HG03097 (cell line): ENCODE results near the gene ZC2HC1B.

Experiments
- ATAC-seq: cut with Tn5 transposase; IDR thresholded peaks from one replicate; pipeline ENCODE4 v1.9.1; 2021; ENCODE audit not compliant: unreplicated experiment, low FRiP score

The ZC2HC1B gene

GRCh38 chr6:143958839-143959399, 94.6 kb downstream of the ZC2HC1B start:
- ATAC-seq, result no peak

DNA sequence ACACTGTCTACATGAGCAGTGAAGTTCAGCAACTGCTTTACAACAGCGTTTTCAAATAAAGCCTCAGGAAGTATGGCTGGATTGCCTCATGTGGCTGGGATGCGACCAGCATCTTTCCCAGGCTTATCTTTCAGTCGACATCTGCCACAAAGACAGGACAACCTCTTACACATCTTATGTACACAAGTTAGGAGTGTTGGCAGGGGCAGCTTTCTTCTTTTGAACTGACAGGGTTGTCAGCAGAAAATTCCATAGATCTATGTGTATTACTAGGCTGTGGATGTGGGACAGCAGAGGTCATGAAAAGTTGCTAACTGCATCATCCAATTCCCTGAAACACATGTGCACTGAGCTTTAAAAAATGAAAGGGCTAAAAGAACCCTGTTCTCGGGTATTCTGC, 95.7 kb downstream of the ZC2HC1B start:
- no peak for ATAC-seq

- ATAC-seq, result no peak
Observed at GRCh38 chr6:143961066-143961465, 96.8 kb downstream of the ZC2HC1B start.

GRCh38 chr6:143961886-143962878, 97.9 kb downstream of the ZC2HC1B start:
- no peak for ATAC-seq

DNA sequence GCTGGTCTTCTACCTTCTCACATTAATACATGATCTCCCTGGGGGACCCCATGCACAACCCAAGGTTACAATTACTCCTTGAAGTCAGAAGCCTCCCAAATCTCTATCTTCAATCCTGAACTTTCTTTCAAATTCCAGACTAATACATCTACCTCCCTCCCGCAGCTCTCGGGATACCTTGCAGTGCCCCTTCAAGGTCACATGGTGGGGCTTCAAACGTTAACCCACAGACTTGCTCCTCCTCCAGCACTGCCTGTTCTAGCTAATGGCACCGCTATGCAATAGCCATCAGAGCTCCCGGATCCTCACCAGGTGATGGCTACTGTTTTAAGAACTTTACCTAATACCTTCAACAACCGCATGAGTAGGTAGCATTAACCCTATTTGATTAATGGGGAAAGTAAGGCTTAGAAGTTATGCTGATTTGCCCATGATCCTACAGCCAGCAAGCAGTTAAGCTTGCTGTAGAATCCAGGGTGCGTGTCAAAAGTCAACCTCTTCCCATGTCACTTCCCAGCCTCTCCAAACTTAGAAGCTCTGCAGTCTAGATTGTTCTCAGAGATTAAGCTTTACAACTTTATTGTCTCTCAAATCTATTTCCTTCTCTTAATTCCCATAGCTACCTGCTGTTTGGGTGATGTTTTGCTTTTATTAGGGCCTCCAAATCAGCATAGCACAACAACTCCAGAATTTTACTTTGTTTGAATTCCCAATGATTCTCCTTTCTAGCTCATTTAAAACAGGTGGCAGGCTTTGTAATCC, 99.1 kb downstream of the ZC2HC1B start:
- ATAC-seq, result no peak

- ATAC-seq, result no peak
Observed at GRCh38 chr6:143964674-143965081, 100.4 kb downstream of the ZC2HC1B start.

DNA sequence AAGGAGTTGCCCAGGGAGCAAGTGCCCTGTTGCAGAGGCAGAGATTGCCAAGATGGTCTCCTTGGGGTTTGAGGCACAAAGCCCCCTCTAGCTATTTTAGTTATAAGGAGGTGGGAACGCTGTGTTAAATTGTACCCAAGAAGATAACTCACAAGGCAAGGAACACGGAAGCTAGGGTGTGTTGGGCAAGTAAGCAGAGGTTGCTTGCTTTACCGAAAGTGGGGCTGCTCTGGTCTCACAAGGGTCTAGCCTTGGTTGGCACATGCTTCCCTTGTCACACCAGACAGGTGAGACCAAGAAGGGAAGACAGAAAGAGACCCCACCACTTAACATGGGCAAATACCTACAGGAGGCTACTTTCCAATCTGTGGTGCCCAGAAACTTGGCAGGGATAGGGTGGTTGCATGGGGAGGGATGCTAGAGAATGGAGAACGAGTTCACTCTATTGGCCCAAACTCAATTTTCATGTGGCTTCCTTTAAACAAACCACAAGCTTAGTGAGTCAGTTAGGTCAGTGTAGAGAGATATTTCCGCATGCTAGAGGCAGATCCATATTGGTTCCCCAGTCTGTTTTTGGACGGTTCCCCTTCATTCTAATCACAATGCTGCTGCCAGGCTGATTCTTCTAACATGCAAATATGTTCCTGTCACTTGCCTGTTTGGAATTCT, 101.4 kb downstream of the ZC2HC1B start:
- ATAC-seq, result no peak

DNA sequence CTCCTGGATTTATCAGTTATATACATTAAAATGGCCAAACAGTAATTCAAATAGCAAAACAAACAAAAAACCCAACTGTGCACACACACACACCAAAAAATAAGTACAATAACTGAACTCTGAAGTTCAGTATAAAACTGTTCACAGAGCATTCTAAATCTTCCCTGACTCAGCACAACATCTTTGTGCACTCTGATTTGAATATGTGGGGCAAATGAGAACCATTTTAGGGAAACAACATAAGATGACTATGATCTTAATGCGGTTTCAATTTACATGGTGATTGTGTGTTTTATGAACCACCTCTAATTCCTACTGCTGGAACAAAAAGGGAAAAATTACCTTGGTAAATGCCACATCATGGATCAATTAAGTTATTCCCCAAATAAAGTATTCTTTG, 102.0 kb downstream of the ZC2HC1B start:
- ATAC-seq, result no peak

- no peak for ATAC-seq
Observed at GRCh38 chr6:143967706-143968376, 103.6 kb downstream of the ZC2HC1B start.

DNA sequence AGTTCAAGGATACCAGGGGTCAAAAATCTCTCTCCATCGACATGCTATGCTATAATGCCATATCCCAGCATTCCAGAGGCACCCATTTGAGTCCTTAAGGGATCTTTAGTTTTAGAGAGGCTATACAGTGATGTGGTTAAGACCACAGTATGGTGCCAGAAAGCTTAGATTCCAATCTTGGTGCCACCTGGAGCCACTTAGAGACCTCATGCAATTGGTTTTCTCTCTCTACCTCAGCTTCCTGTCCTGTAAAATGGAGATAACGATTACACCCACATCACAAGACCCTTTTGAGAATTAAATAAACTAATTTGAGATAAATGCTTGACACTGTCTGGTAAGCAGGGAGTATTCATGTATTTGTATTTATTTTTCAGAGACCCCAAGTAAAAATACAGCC, 104.8 kb downstream of the ZC2HC1B start:
- ATAC-seq, result no peak

GRCh38 chr6:143970456-143971218, 106.4 kb downstream of the ZC2HC1B start:
- no peak for ATAC-seq

DNA sequence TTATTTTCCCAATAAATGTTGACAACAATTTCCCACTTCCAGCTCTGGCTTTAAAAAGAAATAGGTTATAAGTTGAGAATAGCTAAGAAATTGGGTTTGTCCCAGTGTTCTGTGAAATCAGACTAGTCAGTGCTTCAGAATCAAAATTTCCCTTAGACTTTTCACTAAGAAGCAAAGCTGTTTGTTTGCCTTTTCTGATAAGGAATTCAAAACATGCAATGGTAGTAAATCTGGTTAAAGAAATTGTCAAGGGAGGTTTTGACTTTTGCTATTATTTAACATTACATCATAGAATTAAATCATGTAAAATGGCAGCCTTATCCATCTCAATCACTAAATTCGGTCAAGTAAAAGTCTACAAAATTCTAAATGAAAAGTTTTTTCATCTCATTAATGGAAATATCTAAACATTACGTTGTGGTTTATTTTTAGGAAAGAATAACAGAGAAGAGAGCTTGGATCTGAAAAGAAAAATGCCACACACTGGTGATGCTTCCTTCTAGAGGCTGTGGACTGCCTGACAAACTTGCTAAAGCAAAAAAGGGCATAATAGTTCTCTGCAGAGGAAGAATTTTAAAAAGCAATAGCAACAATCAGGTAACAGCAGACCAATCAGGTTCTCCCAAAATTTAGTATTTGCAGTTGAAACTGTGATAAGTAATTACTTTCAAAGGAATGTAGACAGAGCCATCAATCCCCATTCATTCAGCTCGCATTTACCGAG, 107.4 kb downstream of the ZC2HC1B start:
- no peak for ATAC-seq

DNA sequence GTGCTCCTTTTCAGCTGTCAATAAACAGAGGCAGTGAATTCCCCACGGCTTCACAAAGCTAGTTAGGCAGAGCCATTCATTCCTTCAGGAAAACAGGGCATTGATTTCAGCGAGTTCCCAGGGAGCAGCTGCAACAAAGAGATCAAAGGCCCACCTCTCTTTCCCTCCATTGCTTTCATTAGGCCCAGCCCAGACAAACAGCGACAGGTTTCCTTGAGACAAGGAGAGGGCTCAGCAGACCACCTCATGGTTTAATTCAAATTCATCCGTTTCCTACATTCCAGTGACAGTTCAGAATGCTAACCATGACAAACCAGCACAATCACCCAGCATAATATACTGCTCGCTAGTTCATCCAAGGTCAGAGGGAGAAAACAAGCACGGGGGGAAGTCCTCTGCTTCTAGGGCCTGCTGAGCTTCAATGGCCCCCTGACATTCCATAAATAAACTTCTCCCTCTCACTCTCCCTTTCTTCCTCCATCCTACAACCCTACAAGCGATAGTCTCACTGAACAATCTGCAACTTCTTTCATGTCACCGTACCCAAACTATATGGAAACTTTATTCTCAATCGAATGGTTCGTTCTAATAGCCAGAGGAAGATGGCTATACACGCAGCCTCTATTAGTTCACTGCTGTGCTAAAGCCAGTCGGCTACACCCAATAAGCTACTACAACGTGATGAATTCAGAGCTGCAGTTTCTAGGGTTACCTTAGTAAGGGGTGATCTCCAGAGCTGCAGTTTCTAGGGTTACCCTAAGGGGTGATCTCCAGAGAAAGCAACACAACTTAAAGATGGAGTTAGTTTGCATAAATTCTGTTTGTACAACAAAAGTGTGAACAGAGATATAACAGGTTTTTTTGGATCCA, 109.1 kb downstream of the ZC2HC1B start:
- ATAC-seq, result no peak

DNA sequence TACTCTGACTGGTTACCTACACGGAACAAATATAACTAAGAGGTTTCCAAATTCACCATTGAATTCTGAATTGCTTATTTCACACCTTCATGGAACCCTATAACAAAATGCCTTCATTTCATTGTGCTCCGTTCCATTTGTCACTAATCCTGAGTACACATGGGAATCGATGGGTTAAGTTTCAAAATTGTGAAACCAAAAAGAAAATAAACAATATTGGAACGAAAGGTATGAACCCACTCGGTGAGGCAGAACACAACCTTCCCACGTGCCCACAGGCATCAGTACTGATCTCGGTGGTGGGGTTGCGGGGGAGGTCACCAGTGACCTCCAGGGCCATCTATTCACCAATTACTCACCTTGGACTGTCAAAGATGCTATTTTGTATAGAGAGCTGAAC, 109.8 kb downstream of the ZC2HC1B start:
- ATAC-seq, result no peak

- ATAC-seq, result no peak
Observed at GRCh38 chr6:143976806-143977349, 112.6 kb downstream of the ZC2HC1B start.

GRCh38 chr6:143980921-143981320, 116.6 kb downstream of the ZC2HC1B start:
- no peak for ATAC-seq

GRCh38 chr6:143982968-143983367, 118.7 kb downstream of the ZC2HC1B start:
- no peak for ATAC-seq

GRCh38 chr6:143984666-143985065, 120.4 kb downstream of the ZC2HC1B start:
- ATAC-seq, result no peak
